HG02973 (cell line): ENCODE measurements around the gene DQX1.
"Not testable (repeated sequence)": the region's sequence is repeated elsewhere in the genome, so short reads cannot be mapped to it uniquely, and the experiment has no call there.

ENCODE experiments used
- ATAC-seq: cut with Tn5 transposase; IDR thresholded peaks from one replicate; pipeline ENCODE4 v1.9.1; 2021; ENCODE audit warnings: moderate library complexity; ENCODE audit not compliant: unreplicated experiment

DQX1 gene

DNA sequence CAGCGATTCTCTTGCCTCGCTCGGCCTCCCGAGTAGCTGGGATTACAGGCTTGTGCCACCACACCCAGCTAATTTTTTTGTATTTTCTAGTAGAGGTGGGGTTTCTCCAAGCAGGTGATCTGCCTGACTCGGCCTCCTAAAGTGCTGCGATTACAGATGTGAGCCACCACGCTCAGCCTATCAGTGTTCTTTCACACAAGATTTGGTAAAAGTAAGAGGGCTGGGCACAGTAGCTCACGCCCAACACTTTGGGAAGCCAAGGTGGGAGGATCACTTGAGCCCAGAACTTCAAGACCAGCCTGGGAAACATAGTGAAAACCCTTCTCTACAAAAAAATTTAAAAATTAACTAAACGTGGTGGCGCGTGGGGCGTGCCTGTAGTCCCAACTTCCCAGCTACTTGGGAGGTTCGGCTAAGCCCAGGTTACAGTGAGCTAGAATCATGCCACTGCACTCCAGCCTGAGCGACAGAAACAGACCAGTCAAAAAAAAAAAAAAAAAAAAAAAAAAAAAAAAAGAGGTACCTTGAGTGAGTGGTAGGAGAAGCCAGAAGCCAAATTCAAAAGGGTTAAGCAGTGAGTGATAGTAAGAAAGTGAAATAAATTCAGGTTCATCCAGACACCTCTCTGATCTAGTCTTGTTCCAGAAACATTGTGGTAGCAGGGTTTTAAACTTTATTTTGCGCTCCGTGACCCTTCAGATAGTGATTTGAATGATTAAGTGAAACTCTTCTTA is 54.5 kb downstream of the DQX1 start:
- no peak for ATAC-seq

DNA sequence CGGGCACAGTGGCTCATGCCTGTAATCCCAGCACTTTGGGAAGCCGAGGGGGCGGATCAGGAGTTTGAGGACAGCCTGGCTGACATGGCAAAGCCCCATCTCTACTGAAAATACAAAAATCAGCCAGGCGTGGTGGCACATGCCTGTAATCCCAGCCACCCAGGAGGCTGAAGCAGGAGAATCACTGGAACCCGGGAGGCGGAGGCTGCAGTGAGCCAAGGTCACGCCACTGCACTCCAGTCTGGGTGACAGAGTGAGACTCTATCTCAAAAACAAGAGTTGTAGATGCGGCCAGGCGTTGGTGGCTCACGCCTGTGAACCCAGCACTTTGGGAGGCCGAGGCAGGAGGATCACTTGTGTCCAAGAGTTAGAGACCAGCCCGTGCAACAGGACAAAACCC is 55.3 kb downstream of the DQX1 start:
- ATAC-seq = not testable (repeated sequence)
